Ovary (tissue), 9 donors: Measurements from ENCODE around the gene PPHLN1. TPM values are rescaled to one million over a fixed set of nuclear protein-coding genes. Genes with fewer than 3 reads are reported as not detected.
"Not testable (repeated sequence)": the region's sequence is repeated elsewhere in the genome, so short reads cannot be mapped to it uniquely, and the experiment has no call there.

ENCODE experiments used
- DNase-seq, 5 donors: peaks; one replicate each; pipeline ENCODE4 v3.0.0-alpha.2; 2019 to 2020
- H3K27ac ChIP-seq, 2 donors: fragments of 200-600 bp; one replicate each; pipeline versions ENCODE4 v1.5.1 to v1.8.0; 2019 to 2022
- H3K27me3 ChIP-seq: fragments of 200-600 bp; one replicate; pipeline ENCODE4 v1.8.0; 2022
- H3K36me3 ChIP-seq: fragments of 200-600 bp; sonication (generic); one replicate; pipeline ENCODE4 v1.5.1; 2019
- H3K4me1 ChIP-seq: one replicate; pipeline ENCODE4 v1.8.1; 2013; ENCODE audit warnings: mild to moderate bottlenecking, moderate library complexity; ENCODE audit not compliant: insufficient read depth
- H3K4me3 ChIP-seq: fragments of 200-600 bp; sonication (generic); one replicate; pipeline ENCODE4 v1.5.1; 2017
- H3K9me3 ChIP-seq, 2 donors: fragments of 200-600 bp in 1 of 2; sonication (generic) in 1 of 2; one replicate each; pipeline versions ENCODE4 v1.5.1 to v1.8.1; 2013 to 2019; ENCODE audit warnings: mild to moderate bottlenecking in 1 of 2, moderate library complexity in 1 of 2
- CTCF ChIP-seq, 3 donors: fragments of 450-650 bp in 2 of 3; fragments of 200-600 bp in 1 of 3; IDR thresholded peaks; one replicate each; pipeline versions ENCODE4 v1.5.1 to v1.8.0; 2016 to 2022; ENCODE audit warnings: antibody characterized with exemption in 3 of 3, mild to moderate bottlenecking in 1 of 3
- EP300 ChIP-seq: sonication (generic); formaldehyde crosslinking; IDR thresholded peaks from one replicate; pipeline ENCODE4 v1.6.1; 2017; ENCODE audit warnings: antibody characterized with exemption
- POLR2A ChIP-seq: fragments of 450-650 bp; IDR thresholded peaks from one replicate; pipeline ENCODE4 v1.6.1; 2017; ENCODE audit warnings: antibody characterized with exemption, mild to moderate bottlenecking, moderate library complexity
- WGBS, 3 donors: extraction: QIAGEN DNeasy Blood & Tissue Kit in 1 of 3; methylation state at CpG; one replicate each; pipeline versions ENCODE4 v1.1.5 to v1.1.7; 2013 to 2017; 5-methylcytosine and 5-hydroxymethylcytosine counted together
- intact Hi-C, 4 donors: fragments of 100-400 bp; cut with DNase I; formaldehyde crosslinking; loops; one replicate each; pipeline versions ENCODE4 v1.11.0 to v1.15.1; 2022 to 2023
- polyA plus RNA-seq, 2 donors: library from polyadenylated mRNA; stranded (reverse); fragments of 200-250 nt in 1 of 2; fragments of 350-450 nt in 1 of 2; fragmentation: Illumina TruSeq in 1 of 2; extraction: RNeasy Lipid Tissue Mini Kit (QIAGEN cat#74804) in 1 of 2; gene quantifications; one replicate each; pipeline ENCODE4 v1.2.3, GENCODE V29; 2013 to 2014
- total RNA-seq, 7 donors: library from RNA; depleted of rRNA in 2 of 7; stranded (reverse); fragments of >200 nt in 2 of 7; fragmentation: NEBNext Ultra II Directional in 3 of 7; extraction: Animal tissue kit (Norgen Biotek cat#: 25700) in 3 of 7; gene quantifications; one replicate each; pipeline versions ENCODE4 v1.1.0 to v1.2.4, GENCODE V29; 2016 to 2023
- donor health status: DM: no; HTN: no; CAD: no; lungs with moderate emphysema.
- donor health status: DM: no; HTN: no; CAD: no.
- donor health status: Bipolar disorder and iron deficiency.
- donor health status: DM: yes; HTN: yes; CAD: no.
- donor health status: DM: no; HTN: no; CAD: no.
- donor health status: DM: yes; HTN: yes; CAD: no.

The PPHLN1 gene
- total and polyA plus RNA-seq, 9 donors = 35.6 to 68.9 (median 53.8) TPM

DNA sequence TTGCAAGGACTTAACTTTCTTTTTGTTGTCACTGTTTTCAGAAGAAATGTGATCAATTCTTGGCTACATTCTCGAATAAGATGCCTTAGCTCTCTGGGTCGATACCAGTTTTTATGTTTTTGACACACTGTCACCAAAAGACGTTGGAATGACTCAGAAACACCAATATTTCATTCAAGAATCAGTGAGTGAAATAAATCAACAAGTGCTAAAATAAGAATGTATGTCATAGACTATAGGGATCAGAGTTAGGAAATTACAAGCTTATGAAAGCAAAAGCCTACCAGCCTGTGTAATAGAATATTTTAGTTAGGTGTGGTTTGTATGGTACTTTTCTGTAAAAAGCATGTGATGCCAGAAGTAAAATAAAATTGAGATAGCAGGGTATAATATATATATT, 17.8 kb downstream of the PPHLN1 start:
- WGBS, 3 donors = 73 to 83% (median 77%) methylated on average over 3 of the region's 3 CpGs
- TF ChIP-seq EP300 (no peak), CTCF (IDR thresholded peaks at IDR 0.05) (no peak), POLR2A (no peak)
- no peak for DNase-seq
- Histone ChIP-seq H3K36me3 (no peaks in the 10 kb centered on the region), H3K9me3 (no peaks in the 10 kb centered on the region), H3K27ac (no peak overlapping the region), H3K27me3 (no peaks in the 10 kb centered on the region), H3K4me3 (no peak overlapping the region), H3K4me1 (no peaks in the 10 kb centered on the region)
- intact Hi-C loops = no loop called here

- Histone ChIP-seq H3K4me3 (no peak overlapping the region), H3K27ac (no peak overlapping the region), H3K4me1 (no peaks in the 10 kb centered on the region), H3K36me3 (no peaks in the 10 kb centered on the region), H3K27me3 (no peaks in the 10 kb centered on the region), H3K9me3 (no peaks in the 10 kb centered on the region)
- no peak for TF ChIP-seq POLR2A
- 97 to 100% (median 100%) methylated on average over 1 of the region's 1 CpG for WGBS, 3 donors
- DNase-seq = no peak
- intact Hi-C loops = no loop called here
These were observed 20.5 kb downstream of the PPHLN1 start for GRCh38 chr12:42346403-42347002.

DNA sequence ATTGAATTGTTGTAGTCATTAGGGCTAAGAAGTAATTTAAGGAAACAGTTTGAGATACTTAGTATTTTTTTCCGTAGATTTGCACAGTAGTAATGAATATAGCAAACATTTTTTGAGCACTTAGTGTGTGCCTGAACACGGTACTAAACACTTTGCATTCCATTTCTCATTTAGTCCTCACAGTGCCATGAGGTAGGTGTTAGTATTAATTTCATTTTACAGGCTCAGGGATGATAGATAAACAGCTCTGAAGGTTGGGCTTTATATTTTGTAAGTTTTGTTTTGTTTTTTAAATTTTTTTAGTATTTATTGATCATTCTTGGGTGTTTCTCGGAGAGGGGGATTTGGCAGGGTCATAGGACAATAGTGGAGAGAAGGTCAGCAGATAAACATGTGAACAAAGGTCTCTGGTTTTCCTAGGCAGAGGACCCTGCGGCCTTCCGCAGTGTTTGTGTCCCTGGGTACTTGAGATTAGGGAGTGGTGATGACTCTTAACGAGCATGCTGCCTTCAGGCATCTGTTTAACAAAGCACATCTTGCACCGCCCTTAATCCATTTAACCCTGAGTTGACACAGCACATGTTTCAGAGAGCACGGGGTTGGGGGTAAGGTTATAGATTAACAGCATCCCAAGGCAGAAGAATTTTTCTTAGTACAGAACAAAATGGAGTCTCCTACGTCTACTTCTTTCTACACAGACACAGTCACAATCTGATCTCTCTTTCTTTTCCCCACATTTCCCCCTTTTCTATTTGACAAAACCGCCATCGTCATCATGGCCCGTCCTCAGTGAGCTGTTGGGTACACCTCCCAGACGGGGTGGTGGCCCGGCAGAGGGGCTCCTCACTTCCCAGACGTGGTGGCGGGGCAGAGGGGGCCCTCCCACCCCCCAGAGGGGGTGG, 23.4 kb downstream of the PPHLN1 start:
- H3K4me3 ChIP-seq, DNase-seq, H3K36me3 ChIP-seq, H3K4me1 ChIP-seq, intact Hi-C loops, H3K27ac ChIP-seq, H3K27me3 ChIP-seq, H3K9me3 ChIP-seq: not testable (repeated sequence)
- 83 to 93% (median 91%) methylated on average over 11 to 14 of the region's 16 CpGs for WGBS, 3 donors

- H3K4me1 ChIP-seq, H3K27me3 ChIP-seq, H3K36me3 ChIP-seq, H3K4me3 ChIP-seq, H3K27ac ChIP-seq, intact Hi-C loops, H3K9me3 ChIP-seq, DNase-seq: not testable (repeated sequence)
- 95 to 96% (median 95%) methylated on average over 17 to 34 of the region's 34 CpGs for WGBS, 3 donors
These were observed 24.0 kb downstream of the PPHLN1 start for GRCh38 chr12:42350021-42350407.

- Histone ChIP-seq H3K4me3 (no peak overlapping the region), H3K9me3 (no peaks in the 10 kb centered on the region), H3K27me3 (peaks cover 3% of the 10 kb centered on the region), H3K36me3 (no peaks in the 10 kb centered on the region), H3K4me1 (no peaks in the 10 kb centered on the region), H3K27ac (no peak overlapping the region)
- 61 to 69% (median 66%) methylated on average over 2 of the region's 2 CpGs for WGBS, 3 donors
- TF ChIP-seq EP300 = no peak
- no peak for TF ChIP-seq CTCF (IDR thresholded peaks at IDR 0.05)
- no peak for DNase-seq
- intact Hi-C loops = no loop called here
These were observed 30.4 kb downstream of the PPHLN1 start for GRCh38 chr12:42356344-42356743.
